NOMO-1 treated with DMSO at 0.1 percent for 48 hours (cell line): ENCODE results near the gene IL12A.

ENCODE experiments used
- DNase-seq: peaks from one replicate; lab custom pipeline; 2025; ENCODE audit not compliant: unreplicated experiment; lab: John Stamatoyannopoulos, UW

The IL12A gene

DNA sequence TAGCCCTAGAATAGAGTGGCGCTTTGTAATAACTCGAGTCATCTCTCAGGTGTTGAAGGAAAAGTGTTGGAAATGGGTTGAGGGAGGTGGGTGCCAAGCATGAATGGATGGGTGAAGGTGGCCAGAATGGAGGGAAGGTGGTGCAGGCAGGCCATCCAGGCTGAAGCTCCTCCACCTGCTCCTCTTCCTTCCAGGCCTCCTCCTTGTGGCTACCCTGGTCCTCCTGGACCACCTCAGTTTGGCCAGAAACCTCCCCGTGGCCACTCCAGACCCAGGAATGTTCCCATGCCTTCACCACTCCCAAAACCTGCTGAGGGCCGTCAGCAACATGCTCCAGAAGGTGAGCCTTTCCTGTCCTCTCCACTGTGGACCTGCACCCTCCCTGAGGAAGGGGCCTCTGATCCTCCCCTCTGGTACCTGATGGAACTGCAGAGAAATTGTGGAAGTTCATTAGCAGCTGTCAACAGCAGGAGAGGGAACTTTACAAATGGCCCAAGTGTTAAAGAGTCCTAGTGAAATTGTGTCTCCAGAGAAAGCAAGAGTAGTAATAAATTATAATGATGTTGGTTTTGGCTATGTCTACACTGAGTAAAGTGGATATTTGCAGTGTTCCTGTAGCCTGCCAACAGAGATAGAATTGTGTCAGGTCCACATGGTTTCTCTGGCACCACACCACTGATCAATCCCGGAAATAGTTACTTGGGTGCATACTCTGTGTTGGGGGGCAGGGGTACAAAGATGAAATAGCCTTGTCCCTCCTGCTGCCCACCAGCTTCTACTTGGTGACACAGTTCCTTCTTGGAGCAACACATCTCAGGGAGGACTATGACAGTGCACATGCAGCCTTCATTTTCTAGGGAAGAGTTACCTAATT lies 1.6 kb downstream of the IL12A start:
- peak; percentile 28 for DNase-seq

DNA sequence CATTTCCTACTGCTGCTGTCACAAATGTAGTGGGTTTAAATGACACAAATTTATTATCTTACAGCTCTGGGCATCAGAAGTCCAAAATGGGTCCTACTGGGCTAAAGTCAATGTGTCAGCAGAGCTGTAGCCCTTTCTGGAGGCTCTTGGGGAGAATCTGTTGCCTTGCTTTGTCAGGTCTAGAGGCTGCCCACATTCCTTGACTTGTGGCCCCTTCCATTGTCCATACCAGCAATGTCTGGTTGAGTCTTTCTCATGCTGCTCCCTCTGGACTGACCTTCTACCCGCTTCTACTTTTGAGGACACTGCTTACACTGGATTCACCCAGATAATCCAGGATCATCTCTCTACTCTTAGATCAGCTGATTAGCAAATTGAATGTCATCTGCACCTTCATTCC lies 3.0 kb downstream of the IL12A start:
- no peak for DNase-seq

DNA sequence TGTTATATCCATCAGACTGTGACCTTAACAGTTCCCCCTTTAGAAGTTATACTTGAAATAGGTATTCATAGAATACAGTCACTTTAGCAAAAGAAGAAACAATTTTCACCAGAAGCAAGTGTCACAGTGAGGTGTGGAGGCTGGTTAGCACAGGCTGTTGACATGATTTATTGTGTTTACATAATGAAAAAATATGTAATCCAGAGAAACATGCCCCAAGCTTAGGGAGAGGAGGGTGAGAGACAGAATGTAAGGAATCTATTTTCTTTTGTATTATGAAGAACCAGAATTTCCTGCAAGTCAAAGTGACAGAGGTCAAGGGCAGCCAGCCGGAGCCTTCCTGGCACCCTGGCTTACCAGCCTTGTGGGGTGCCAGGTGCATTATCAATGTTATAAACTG lies 4.0 kb downstream of the IL12A start:
- no peak for DNase-seq

DNA sequence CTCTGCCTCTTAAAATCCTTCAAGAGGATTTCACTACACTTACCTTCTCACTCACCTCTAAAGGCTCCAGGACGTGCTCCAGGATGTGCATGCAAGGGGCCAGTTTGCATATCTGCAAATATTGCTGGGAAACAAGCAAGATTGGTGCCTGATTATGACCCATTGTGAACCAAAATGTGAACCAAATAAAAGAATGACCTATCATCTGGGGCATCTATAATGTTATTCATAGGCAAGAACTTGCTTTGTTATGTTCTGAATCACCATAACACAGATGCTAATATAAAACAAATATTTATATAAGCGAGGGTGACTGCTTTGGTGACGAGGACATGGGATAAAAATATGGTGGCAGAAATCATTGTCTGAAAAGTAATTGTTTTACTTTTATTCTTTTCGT lies 5.5 kb downstream of the IL12A start:
- no peak for DNase-seq

DNA sequence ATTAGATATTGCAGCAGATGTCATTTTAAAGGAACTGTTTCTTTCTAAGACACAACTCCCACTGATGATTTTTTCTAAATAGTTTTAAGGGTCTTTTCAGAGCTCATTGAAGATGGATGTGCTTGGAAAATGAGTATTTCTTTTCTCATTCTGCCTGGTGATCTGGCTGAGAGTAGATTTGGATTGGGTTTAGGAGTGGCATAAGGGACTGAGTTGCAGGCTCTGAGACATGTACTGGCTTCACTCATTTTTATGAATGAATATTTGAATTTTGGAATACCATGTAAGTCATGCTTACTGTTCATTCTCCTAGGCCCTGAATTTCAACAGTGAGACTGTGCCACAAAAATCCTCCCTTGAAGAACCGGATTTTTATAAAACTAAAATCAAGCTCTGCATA lies 6.5 kb downstream of the IL12A start:
- no peak for DNase-seq

DNA sequence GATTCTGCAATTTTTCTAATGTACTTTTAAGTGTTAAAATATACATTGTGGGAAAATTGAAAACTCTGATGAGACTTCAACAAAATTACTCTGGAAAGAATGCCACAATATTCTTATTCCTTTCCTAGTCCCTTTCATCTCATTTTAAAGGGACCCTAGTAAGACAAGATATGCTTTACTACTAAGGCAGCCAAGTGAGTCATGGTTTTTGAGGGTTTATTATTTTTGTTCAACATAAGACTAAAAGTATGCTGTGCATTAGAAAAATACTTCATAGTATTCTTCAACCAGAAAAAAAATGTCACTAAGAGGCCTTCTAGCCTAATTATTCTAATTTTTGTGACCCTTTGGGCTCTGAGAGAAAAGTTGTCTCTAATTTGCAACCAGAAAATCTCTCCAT lies 7.4 kb downstream of the IL12A start:
- no peak for DNase-seq

DNA sequence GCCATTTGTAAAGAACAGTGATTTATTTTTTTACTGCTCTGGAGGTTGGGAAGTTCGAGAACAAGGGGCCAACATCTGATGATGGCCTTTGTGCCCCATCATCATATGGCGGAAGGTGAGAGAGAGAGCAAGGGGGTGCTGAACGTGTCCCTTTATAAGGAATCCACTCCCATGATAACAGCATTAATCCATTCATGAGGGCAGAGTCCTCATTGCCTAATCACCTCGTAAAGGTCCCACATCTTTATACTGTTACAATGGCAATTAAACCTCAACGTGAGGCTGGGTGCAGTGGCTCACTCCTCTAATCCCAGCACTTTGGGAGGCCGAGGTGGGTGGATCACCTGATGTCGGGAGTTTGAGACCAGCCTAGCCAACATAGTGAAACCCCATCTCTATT lies 8.3 kb downstream of the IL12A start:
- no peak for DNase-seq

DNA sequence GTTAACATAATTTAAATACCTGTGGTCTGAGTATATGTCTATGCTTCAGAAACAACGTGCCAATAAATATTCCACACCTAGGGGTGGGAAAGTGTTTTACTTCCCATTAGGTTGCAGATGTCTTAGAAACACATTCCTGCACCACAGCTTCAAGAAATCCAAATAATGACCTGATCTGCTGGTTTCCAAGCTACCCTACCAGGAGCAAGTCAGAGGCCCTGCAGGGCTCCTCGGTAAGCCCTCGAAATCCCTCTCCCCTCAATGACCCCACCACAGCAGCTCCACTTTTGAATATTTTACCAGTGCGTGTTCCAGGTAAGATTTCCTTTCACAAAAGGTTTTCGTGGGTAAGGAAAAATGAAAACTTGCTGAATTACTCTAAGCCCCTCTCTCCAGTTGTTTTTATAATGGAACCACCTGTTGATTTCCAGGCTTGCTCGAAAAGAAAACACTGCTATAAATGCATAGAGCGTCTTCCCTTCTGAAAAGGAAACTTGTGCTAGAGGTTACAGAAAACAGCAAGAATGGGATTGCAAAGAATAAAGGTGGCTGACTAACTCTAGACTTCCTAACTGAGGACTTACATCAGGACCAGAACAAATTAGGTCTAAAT lies 12.6 kb downstream of the IL12A start:
- DNase-seq: no peak

DNA sequence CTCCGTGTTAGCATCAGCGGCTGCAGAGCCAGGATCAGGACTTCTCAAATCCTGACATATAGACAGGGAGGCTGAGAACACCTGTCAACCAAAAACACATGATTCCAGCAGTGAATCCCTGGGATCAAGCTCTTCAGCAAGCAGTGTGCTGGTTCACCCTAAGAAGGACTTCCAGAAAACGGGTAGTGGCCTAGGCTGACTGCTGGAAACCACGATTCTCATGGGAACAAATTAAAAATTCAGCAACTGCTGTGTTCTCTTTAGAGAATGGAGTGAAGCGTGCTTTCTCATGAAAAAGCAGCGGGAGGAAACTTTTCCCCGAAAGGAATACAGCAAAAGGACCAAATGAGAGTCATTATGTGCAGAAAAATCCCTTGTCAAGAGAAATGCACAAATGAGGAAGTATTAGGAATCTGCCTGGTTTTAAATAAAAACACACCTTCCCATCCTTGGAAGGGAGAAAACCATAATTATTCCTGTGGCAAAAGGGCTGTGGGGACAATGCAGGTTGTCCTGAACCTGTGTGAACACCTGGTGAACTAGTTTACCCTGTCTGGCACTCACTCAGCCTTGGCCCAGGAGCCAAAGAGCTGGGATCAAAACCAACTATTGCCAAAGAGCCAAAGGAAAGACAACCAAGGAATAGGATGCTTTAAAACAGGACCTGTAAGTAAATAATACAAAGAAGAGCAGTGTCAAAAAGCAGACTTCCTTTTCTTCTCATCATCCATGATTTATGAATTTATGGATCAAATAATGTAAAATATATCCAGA lies 13.4 kb downstream of the IL12A start:
- DNase-seq: no peak

DNA sequence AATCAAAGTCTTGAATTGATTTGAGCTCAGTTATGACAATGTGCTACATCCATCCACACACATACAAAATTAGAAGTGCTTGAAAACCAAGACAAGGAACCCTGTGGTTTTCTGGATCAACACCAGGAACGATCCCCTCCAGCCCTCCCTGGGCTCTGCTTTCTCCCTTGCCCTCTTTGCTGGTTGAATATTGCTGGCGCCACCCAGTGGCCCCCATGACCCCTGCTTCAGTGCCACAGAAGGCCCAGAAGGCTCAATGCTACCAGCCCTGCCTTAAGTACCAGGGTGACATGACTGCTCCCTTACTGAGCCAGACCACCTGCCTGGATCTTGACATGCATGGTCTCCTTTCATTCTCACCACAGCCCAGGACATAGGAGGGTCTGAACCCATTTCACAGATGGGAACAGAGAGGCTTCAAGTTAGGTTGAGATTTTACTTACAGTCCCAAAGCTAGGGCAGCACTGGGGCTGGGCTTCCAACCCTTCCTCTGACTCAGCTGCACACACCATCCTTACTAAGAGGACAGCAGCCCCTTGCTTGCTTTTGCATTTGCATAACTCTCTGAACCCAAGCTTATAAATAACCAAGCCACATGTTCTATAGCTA lies 15.0 kb downstream of the IL12A start:
- DNase-seq: peak; percentile 55

DNA sequence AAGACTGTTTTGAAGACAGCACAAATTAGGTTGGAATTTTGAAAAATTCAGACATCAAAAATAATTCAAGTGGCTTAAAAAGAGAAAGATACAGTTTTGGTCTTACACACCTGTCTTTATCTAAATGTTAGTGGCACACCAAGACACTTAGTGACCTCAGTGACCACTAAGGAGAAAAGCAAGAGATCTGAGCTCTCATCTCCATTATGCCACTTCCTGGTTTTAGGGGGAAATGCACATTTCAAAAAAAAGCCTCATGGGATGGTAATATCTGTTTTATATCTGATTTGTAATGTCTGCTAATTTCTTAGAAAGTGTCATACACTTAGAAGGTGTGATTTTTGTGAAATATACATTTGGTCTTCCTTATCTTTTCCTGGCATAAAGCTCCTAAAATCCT lies 16.4 kb downstream of the IL12A start:
- peak; percentile 49 for DNase-seq

DNA sequence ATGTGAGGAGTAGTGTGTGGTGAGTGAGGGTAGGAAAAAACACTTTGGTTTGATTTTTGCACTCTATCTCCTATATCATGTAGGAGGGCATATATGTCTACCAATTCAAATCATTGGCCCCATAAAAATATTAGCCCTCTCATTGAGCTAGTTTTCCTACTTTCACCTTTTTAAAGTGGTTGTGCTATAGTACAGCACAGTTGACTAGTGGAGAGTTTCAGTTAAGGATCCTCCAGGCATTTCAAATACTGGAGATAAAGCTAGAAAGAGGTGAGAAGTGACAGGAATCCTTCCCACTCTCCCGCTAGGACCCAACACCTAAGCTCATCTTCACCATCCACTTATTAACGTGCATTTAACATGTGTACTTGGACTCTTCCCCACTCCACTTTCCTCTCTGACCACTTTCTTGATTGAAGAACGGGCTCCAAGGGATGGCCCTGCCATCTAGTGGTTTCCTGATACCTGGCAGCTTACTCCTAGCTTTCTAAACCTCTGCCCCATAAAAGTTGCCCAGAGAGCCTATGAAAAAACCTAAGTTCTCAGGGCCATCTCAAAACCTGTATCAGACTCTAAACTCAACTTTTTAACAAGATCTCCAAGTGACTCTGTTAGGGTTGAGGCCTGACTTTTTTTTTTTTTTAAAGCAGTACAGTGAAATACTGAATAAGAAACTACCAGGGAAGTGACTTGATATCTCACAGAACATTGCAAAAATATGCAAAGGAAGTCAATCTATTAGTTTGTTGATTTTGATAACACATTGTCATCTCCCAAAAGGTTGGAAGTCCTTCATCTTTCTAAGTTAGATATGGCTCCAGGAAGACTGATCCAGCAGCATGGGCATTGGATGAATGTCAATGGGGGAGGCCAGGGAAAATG lies 17.9 kb downstream of the IL12A start:
- DNase-seq: peak; percentile 87

DNA sequence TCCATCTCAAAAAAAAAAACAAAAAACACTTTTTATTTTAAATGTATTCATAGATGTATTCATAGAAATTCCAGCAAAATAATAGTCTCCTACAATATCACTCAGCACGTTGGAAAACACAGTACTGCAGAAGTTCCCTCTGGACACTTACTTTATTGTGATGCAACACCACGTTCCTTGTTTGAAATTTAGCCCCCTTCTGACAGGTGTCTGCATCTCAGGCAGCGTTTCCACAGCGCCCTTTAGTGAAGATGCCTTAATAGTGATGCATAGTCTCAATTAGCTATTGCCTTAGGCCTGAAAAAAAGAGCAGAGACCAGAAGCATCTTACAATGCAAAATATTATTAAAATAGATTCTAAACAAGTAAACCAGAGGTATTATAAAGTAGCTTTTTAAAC lies 20.3 kb downstream of the IL12A start:
- DNase-seq: peak; percentile 23

DNA sequence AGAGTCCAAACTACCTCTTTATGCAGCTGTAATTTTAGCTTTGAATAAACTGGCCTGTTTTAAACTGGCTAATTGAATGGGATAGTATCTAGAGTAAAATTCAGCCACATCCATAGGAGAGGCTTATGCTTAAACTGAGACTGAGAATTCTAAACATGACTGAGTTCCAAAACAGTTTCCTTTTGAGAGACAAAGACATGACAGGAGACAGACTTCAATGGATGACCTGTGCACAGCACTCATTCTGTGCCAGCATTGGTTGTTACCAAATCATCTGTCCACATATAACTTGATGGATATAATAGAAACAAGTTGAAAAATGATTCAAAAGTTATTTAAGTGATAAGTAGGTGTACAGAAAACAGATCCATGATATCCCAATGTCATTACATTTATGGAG lies 20.9 kb downstream of the IL12A start:
- DNase-seq: no peak

DNA sequence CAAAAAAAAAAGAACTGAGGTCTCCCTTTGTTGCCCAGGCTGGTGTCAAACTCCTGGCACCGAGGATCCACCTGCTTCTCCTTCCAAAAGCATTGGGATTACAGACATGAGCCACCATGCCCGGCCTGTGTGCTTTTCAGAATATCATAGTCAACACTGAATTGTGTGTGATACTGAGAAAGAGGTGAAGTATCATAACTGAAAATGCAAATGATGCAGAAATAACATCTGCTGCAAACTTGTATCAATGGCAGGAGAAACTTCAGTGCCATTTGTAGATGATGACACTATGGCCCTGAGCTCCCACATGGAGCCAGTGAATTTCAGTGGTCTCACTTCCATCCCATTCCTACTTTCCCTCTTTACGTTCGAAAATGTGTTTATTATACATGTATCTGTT lies 21.9 kb downstream of the IL12A start:
- no peak for DNase-seq

DNA sequence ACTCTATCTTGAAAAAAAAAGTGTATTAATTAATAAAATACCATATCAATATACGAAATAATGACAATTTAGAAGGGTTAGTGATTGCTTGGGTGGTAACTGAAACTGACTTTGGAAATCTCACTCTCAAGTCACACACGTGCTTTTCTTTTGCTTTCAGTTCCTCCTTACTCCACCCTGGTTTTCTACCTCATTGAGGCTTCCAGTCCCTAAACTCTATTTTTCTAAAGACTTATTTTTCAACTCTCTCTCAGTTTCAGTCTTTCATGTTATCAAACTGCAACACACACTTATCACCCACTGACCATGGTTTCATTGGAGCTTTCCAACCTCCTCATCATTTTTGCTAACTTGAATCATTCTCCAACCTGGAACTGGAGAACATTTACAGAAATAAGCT lies 23.5 kb downstream of the IL12A start:
- DNase-seq: peak; percentile 94

DNA sequence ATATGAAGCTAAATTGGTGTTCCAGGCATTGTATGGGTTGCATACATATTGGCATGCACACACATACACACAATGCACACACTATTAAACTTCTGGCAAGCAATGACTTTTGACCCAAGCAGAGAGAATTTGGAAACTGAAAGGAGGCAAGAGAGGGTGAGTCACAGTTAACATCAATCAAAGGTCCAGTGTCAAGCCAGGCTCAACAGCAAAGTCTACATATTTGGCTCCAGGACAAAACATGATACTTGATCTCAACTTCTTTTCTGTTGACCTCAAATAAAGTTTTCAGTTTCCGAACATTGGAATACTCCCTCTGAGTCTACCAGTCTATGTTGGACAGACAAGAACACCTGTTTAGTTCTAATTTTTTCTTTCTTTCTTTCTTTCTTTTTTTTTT lies 28.3 kb downstream of the IL12A start:
- DNase-seq: peak; percentile 73

DNA sequence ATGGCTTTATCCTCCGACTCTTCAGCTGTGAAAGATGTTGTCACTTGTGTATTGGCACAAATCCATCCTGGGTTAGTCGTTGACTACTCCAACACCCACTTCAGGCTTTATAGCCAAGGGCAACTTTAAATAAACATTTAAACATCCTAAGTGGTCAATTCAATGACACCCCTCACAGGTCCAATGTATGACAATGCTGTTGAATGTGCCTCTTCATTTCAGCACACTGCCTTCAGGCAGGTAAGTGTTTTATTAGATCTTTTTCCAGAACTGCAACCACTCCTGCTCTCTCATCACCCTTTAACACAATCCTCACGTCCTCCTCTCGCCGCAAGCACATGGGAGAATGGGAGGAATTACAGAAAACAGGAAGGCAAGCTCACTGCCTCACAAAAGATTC lies 30.3 kb downstream of the IL12A start:
- no peak for DNase-seq

DNA sequence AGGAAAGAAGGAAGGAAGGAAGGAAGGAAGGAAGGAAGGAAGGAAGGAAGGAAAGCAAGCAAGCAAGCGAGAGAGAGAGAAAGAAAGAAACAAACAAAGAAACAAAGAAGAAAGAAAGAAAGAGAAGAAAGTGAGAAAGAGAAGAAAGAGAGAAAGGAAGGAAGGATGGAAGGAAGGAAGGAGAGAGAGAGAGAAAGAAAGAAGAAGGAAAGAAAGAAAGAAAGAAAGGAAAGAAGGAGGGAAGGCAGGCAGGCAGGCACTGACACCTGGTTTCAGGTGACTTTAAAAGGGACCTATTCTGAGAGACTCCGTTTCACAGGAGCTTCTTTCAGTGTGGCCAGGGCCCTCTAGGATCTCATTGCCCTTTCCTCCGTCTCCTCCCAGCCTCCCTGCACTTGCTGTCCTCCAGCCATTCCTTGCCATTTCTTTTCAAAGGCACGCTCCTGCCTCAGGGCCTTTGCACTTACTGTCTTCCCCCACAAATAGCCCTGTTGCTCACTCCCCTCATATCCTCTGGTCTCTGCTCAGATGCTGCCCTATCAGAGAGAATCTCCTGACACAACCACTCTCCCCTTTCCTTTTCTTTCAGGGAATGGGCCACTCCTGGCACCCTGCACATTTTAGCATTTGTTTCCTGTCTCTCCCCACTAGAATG lies 31.5 kb downstream of the IL12A start:
- no peak for DNase-seq

DNA sequence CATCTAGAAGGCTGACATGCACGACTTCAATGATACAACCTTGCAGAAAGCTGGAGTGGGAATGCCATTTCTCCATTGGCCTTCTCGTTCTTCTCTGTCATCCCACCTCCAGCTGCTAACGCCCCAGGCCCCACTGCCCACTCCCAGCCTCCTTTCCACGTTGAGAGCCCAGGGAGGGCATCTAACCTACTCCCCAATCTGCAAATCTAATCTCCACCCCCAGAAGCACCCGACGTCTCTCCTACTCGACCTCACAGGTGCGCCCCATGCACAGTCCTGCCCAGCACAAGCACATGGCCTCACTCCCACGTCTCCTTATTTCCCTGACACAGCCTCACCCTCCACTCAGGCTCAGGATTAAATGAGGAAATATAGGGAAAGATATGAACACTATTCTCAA lies 33.4 kb downstream of the IL12A start:
- no peak for DNase-seq
